DOHH2 (cell line): ENCODE data around the gene CPAMD8.

ENCODE experiments used
- EZH2phosphoT487 ChIP-seq: fragments of 200-600 bp; sonication (generic); IDR thresholded peaks from 2 replicates; pipeline ENCODE4 v1.6.1; 2017; ENCODE audit warnings: borderline replicate concordance, mild to moderate bottlenecking, antibody characterized with exemption, low read length, moderate library complexity, mixed read lengths
- TF ChIP-seq, protein P1 (sequence below): fragments of 200-600 bp; sonication (generic); IDR thresholded peaks from one replicate; pipeline ENCODE4 v1.5.1; 2014; ENCODE audit warnings: antibody characterized with exemption, mild to moderate bottlenecking, low read depth, low read length; ENCODE audit not compliant: poor library complexity, severe bottlenecking

DNA sequence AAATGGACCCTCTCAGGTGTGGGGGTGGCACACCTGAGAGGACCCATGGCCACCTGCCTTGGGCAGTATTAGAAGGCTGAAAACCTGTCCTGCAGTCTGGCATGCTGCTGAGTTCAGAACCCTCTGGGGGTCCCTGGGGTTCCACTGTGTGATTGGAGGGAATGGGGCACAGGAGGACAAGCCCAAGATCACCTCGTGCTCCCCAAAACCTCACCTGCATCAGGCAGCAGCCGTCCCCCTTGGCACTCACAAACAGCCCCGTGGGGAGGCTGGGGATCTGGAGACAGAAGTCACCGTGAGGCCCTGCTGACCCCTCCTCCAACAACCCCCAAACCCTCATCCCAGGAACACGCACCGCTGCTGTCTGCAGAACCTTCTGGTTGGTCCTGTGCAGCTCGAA lies 123.3 kb downstream of the CPAMD8 start:
- TF ChIP-seq, protein P1, sequence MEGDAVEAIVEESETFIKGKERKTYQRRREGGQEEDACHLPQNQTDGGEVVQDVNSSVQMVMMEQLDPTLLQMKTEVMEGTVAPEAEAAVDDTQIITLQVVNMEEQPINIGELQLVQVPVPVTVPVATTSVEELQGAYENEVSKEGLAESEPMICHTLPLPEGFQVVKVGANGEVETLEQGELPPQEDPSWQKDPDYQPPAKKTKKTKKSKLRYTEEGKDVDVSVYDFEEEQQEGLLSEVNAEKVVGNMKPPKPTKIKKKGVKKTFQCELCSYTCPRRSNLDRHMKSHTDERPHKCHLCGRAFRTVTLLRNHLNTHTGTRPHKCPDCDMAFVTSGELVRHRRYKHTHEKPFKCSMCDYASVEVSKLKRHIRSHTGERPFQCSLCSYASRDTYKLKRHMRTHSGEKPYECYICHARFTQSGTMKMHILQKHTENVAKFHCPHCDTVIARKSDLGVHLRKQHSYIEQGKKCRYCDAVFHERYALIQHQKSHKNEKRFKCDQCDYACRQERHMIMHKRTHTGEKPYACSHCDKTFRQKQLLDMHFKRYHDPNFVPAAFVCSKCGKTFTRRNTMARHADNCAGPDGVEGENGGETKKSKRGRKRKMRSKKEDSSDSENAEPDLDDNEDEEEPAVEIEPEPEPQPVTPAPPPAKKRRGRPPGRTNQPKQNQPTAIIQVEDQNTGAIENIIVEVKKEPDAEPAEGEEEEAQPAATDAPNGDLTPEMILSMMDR = no peak
- TF ChIP-seq EZH2phosphoT487 = no peak
